A549 treated with dexamethasone at 1 μM for 4 hours (cell line): Measurements from ENCODE around the gene ISLR2. TPM values are rescaled to one million over a fixed set of nuclear protein-coding genes. Genes with fewer than 3 reads are reported as not detected.

Source experiments
- total RNA-seq: library from RNA; stranded (reverse); fragments of 200-300 nt; extraction: Qiagen RNA extraction; gene quantifications from 5 replicates; pipeline ENCODE4 v1.2.3, GENCODE V29; 2022

Gene ISLR2, protein sequence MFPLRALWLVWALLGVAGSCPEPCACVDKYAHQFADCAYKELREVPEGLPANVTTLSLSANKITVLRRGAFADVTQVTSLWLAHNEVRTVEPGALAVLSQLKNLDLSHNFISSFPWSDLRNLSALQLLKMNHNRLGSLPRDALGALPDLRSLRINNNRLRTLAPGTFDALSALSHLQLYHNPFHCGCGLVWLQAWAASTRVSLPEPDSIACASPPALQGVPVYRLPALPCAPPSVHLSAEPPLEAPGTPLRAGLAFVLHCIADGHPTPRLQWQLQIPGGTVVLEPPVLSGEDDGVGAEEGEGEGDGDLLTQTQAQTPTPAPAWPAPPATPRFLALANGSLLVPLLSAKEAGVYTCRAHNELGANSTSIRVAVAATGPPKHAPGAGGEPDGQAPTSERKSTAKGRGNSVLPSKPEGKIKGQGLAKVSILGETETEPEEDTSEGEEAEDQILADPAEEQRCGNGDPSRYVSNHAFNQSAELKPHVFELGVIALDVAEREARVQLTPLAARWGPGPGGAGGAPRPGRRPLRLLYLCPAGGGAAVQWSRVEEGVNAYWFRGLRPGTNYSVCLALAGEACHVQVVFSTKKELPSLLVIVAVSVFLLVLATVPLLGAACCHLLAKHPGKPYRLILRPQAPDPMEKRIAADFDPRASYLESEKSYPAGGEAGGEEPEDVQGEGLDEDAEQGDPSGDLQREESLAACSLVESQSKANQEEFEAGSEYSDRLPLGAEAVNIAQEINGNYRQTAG
- 0.06 to 0.22 TPM (median 0.15 TPM) in 5 replicates for total RNA-seq

DNA sequence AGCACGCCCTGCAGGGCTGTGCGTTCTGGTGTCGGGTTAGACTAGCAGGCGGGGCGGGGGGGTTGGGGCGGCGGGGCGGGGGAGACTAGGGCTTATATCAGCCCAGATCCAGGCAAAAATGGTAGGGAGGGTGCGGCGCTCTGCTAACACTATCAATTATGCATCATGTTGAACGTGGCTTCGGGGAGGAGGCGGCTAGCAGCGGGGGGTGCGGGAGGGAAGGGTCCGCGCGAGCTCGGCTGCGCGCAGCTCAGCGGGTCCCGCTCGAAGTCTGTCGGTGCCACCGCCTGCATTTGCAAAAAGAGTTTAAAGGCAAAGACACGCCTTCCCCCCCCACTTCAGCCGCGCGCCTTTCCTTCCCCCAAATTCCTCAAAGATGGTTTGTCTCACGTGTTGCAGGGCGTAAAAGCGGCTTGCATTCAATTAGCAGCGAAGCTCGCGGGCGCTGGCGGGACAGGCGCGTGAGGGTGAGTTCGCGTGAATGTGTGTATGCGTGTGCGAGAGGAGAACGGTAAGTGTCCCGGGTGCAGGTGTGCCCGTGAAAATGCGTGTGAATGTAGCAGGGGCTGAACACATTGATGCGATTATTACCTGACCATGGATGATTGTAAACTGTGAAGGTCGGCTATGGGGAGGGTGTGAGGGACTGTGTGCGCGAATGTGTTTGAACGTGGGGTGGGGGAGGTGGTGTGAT lies at the start of gene ISLR2:
ISLR2 (plus strand) TSS at position 432 of the 694 bp plus-strand sequence. CDS start 2,169 bp downstream, outside the sequence.

DNA sequence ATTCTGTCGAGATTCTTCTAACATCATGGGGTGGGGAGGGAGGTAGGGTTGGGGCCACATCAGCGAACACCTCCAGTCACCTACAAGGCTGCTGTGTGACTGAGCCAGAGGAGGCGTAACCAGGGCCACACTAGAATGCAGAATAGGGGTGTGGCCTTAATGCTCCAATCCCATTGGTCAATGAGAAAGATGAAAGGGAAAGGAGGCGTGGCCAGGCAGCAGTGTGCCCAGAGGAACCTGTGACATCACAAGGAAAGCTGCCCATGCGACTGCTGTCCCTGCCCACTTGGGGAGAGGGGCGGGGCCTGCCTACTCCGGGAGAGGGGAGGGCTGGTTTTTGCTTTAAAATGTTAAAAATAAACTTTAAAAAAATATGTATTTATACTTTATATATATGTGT lies 47.9 kb upstream of the ISLR2 start, which contains the start of gene GOLGA6A:
GOLGA6A (minus strand) TSS at position 101 of the 400 bp plus-strand sequence; CDS start at position 60, 41 bp downstream.

DNA sequence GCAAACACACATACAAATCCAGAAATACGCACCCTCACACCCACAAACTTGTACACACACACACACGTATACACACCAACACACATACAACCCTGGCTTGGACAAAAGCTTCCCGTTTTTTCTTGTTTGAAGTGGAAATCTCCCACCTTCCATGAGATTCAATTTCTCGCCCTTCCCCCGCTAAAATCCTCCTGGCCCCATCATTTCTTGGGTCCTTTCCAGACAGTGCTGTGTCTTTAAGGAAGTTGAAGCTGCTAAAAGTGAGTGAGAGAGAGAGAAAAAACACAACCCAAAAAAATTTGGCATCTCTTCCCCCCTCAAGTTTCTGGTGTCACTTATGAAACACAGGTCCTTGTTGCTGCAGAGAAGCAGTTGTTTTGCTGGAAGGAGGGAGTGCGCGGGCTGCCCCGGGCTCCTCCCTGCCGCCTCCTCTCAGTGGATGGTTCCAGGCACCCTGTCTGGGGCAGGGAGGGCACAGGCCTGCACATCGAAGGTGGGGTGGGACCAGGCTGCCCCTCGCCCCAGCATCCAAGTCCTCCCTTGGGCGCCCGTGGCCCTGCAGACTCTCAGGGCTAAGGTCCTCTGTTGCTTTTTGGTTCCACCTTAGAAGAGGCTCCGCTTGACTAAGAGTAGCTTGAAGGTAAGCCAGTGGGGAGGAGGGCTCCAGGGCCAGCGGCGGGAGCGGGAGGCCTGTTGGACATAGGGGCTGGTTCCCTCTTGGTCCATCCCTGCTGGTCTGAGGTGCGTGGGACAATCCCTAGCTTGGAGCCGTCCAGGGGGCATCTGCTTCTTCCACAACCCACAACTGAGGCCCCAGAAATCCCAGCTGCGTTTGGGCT lies 43.2 kb downstream of the ISLR2 start, which contains the start of gene ISLR:
ISLR (plus strand) TSS at position 331 of the 839 bp plus-strand sequence. CDS start 1,149 bp downstream, outside the sequence.

Other genes starting within 250 kb of the ISLR2 start
- 0.53 to 1.3 TPM (median 0.74 TPM) in 5 replicates for gene LOXL1, start 204.1 kb upstream of the ISLR2 start, total RNA-seq
- 9.2 to 11.3 TPM (median 10.8 TPM) in 5 replicates for gene STOML1, start 138.3 kb upstream of the ISLR2 start, total RNA-seq
- 10.9 to 17.1 TPM (median 14.7 TPM) in 5 replicates for gene PML, start 135.9 kb upstream of the ISLR2 start, total RNA-seq
- 0.02 to 0.32 TPM (median 0.19 TPM) in 5 replicates for gene GOLGA6A, start 48.0 kb upstream of the ISLR2 start, total RNA-seq
- 0.33 to 0.52 TPM (median 0.35 TPM) in 5 replicates for gene ISLR, start 43.1 kb downstream of the ISLR2 start, total RNA-seq
- 44.2 to 82.1 TPM (median 71.9 TPM) in 5 replicates for gene STRA6, start 72.2 kb downstream of the ISLR2 start, total RNA-seq
- gene CCDC33, start 105.7 kb downstream of the ISLR2 start, total RNA-seq = 5.8 to 8.6 TPM (median 7.1 TPM) in 5 replicates
- gene CYP11A1, start 237.1 kb downstream of the ISLR2 start, total RNA-seq = 0.05 TPM in 1 of 5 replicates, not detected in the others